HG02884 (cell line): ENCODE measurements around the gene PBRM1.

Experiments used
- ATAC-seq: cut with Tn5 transposase; IDR thresholded peaks from one replicate; pipeline ENCODE4 v1.9.1; 2021; ENCODE audit warnings: mild to moderate bottlenecking, moderate library complexity; ENCODE audit not compliant: unreplicated experiment

Gene PBRM1

GRCh38 chr3:52525680-52526561 is 159.8 kb downstream of the PBRM1 start:
- ATAC-seq: no peak

DNA sequence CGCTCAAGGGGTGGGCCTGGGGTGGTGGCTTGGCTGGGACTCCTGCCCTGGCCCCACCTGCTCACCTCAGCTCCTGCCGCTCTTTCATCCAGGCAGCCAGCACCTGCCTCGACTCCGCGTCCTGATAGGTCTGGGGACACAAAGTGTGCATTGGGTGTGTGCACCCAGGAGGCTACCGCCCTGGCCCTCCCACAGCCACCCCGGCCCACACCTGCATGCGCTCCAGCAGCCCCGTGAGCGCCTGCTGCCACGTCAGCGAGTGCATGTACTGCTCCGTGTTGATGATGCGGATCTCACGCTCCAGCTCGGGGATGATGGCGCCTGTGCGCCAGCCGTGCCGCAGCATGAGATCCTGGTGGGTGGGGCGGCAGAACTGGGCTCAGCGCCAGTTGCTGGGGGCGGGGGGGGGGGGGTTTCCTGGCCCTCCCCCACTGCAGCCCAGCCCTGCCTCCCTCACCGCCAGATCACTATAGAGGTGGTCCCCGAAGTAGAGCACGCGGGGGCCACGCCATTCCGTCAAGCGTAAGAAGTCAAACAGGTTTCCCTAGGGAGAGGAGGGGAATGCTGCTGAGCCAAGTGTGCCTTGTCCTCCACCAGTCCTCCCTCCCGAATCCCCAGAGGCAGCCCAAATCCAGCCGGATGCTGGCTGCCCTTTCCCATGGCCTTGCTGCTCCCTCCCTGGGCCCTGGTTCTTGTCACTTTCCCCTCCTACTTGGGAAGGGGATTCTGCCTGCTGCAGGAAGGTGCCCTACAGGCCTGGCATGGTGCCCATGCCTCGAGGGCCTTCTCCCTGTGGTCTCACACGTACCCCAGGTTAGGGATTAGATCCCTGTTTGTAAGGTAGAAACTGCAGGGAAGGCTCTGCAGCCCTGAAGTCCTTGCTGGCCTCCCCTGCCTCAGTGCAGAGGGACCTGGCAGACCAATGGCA is 160.7 kb downstream of the PBRM1 start:
- no peak for ATAC-seq

GRCh38 chr3:52524258-52524751 is 161.4 kb downstream of the PBRM1 start:
- no peak for ATAC-seq

DNA sequence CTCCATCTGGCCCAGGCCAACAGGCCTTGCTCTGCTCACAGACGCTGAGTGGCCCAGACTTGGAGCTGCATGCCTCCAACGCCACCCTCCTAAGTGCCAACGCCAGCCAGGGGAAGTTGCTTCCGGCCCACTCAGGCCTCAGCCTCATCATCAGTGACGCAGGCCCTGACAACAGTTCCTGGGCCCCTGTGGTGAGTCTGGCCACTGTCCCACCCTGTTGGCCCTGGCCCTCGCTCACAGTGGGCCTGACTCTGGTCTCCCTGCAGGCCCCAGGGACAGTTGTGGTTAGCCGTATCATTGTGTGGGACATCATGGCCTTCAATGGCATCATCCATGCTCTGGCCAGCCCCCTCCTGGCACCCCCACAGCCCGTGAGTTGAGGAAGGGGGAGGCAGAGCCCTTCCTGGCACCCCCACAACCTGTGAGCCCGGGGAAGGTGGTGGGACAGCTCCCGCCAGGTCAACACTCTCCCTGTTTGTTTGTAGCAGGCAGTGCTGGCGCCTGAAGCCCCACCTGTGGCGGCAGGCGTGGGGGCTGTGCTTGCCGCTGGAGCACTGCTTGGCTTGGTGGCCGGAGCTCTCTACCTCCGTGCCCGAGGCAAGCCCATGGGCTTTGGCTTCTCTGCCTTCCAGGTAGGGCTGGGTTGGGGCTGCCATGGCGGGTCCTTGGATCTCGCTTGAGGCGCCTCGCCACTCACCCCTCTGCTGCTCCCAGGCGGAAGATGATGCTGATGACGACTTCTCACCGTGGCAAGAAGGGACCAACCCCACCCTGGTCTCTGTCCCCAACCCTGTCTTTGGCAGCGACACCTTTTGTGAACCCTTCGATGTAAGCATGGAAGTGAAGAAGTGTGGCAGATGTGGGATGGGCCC is 162.1 kb downstream of the PBRM1 start:
- ATAC-seq: no peak

GRCh38 chr3:52522651-52523251 is 163.0 kb downstream of the PBRM1 start:
- no peak for ATAC-seq

DNA sequence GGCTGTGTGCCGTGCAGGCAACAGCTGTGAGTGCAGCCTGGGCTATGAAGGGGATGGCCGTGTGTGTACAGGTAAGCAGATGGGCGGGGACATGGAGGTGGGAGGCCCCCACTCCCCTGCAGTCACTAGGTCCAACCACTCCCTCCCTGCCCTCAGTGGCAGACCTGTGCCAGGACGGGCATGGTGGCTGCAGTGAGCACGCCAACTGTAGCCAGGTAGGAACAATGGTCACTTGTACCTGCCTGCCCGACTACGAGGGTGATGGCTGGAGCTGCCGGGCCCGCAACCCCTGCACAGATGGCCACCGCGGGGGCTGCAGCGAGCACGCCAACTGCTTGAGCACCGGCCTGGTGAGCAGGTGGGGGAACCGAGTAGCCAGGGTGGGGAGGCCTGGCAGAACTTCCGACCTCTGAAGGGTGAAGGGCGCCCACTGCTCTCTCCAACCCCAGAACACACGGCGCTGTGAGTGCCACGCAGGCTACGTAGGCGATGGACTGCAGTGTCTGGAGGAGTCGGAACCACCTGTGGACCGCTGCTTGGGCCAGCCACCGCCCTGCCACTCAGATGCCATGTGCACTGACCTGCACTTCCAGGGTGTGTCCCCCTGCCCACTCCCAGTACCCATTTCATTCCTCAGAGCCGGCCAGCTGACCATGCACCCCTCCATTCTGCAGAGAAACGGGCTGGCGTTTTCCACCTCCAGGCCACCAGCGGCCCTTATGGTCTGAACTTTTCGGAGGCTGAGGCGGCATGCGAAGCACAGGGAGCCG is 163.6 kb downstream of the PBRM1 start:
- no peak for ATAC-seq

- ATAC-seq: no peak
These were observed 164.3 kb downstream of the PBRM1 start for GRCh38 chr3:52521488-52521824.

- no peak for ATAC-seq
These were observed 164.8 kb downstream of the PBRM1 start for GRCh38 chr3:52520716-52521487.

DNA sequence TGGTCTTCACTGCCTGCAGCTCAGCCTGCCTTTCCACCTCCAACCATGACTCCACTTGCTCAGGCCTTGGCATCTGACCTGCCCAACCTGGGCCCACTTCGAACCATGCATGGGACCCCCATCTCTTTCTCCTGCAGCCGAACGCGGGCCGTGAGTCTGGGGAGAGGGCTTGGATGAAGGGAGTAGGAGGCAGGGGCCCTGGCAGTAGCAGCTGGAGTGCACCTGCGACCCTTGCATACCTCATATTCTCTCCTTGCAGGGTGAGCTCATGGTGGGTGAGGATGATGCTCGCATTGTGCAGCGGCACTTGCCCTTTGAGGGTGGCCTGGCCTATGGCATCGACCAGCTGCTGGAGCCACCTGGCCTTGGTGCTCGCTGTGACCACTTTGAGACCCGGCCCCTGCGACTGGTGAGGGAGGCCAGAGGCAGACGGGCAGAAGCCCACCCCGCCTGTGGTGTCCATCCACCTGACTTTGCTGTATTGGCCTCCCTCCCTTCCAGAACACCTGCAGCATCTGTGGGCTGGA is 165.5 kb downstream of the PBRM1 start:
- ATAC-seq: no peak

DNA sequence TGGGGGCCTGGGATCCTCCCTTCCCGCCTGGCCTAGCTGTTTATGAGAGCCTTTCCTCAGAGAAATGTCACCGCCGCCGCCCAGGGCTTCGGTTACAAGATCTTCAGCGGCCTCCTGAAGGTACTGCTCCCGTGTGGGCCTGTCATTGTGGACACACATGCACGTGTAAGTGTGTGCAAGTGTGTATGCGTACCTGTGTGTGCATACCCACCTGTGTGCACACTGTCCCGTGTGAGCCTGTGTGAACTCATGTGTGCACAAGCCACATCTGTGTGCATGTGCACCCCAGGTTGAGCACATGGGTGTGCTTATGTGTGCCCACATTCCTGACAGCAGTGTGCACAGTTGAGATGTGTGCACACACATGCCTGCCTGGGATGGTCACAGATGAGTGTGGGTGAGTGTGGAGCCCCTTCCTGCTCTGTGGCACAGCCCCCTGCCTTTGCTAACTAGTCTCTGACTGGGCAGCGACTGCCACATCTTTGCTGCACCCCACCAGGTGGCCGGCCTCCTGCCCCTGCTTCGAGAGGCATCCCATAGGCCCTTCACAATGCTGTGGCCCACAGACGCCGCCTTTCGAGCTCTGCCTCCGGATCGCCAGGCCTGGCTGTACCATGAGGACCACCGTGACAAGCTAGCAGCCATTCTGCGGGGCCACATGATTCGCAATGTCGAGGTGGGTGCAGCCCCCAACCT is 166.1 kb downstream of the PBRM1 start:
- no peak for ATAC-seq

DNA sequence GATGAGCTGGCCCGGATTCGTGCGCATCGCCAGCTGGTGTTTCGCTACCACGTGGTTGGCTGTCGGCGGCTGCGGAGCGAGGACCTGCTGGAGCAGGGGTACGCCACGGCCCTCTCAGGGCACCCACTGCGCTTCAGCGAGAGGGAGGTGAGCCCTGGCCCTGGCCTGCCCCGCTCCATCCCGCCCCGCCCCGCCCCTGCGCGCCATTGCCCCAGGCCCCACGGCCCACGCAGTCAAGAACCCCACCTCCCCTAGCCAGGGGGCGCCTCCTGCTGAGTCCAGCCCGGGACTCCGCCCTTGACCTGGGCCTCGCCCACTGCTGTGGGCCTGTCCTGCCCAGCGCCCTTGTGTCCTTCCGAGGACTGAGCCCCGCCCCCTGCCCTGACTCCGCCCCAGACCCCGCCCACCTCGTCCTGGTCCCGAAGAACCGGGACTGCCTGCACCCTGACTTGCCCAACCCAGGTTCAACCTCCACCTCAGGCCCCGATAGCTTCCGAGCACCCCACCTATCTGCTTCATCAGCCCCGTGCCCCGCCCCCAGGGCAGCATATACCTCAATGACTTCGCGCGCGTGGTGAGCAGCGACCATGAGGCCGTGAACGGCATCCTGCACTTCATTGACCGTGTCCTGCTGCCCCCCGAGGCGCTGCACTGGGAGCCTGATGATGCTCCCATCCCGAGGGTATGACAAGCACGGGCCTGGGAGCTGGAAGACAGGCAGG is 166.8 kb downstream of the PBRM1 start:
- no peak for ATAC-seq

- no peak for ATAC-seq
These were observed 167.7 kb downstream of the PBRM1 start for GRCh38 chr3:52517796-52518722.

DNA sequence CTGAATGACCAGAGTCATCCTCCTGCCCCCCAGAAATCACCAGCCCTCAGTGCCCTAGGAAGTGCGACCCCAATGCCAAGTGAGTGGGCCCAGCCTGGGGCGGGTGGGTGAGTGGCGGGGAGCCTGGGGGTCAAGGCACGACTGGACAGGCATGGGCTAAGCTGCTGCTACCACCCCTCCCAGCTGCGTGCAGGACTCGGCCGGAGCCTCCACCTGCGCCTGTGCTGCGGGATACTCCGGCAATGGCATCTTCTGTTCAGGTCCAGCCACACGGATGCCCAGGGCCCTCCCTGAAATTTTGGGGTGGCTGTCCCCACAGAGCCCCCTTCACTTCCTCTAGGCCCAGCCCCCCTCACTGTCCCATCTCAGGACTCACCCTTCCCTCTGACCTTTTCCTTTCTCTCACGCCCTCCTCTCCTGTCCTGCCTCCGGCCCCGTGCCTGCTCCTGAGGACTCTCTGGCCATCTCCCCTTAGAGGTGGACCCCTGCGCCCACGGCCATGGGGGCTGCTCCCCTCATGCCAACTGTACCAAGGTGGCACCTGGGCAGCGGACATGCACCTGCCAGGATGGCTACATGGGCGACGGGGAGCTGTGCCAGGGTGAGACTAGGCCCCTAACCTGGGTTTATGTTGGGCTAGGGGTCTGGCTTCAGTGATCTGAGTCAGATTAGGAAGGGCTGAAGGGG is 169.1 kb downstream of the PBRM1 start:
- no peak for ATAC-seq

DNA sequence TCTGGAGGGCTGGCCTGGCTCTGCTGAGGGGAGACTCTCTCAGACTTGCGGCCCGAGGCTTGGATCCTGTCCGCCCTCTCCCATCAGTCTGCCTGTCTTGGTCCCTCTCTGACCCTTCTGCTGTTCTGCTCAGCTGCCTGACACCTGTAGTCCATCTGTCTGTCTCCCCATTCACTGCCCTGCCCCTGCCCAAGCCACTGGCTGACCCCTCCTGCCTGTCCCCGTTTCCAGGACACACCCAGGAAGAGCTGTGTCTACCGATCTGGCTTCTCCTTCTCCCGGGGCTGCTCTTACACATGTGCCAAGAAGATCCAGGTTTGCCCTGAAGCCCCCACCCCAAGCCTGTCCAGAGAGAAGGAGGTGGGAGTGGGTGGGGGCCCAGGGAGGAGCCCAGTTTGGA is 170.5 kb downstream of the PBRM1 start:
- no peak for ATAC-seq

DNA sequence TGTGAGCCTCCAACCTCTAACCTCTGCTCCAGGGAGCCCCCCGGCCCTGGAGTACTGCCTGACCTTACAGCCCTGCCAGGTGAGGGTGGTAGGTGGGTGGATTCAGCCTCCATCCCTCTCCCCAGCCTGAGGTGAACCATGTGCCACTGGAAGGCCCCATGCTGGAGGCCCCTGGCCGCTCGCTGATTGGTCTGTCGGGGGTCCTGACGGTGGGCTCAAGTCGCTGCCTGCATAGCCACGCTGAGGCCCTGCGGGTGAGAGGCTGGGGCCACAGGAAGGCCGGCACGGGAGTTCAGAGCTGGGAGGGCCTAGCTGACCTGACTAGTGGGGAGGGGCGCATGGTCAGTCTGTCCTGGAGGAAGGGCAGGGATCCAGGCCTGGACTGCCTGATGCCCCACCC is 171.1 kb downstream of the PBRM1 start:
- no peak for ATAC-seq

DNA sequence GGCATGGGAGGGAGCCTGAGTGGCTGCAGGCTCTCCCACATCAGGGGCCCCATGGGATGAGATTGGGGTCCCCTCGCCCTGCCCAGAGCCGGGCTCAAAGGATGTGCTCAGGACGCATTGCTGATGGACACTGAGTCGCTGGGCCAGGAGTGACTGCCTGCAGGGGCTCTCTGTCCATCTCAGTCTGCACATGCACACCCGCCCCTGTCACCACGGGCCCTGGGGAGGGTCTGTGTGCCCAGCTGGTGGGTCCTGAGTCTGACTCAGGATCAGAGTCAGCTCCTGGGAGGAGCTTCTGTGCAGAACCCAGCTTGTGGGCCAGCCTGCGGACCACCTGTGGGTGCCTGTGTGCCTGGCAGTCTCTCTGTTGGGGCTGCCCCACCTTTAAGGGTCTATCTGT is 172.4 kb downstream of the PBRM1 start:
- ATAC-seq: no peak
